ENCODE results near the gene KLHL29.

Gene KLHL29

DNA sequence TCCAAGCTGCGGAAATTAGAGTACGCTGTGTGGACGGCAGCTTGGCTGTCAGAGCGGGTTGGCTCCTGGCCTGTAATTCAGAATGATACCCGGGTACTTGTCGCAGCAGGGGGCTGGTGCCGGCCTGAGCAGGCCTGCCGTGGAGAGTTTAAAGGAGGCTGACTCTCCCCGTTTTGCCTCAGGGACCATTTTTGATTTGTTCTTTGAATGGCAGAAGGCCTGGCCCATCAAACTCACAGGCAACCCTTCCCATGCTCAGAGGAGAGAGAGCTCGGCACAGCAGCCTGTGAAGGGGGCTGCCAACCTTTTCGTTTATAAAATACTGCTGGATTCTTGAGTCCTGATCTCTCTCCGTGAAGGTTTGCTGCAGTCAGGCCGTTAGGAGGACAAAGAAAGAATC lies 151.3 kb downstream of the KLHL29 start:
- peaks cover 24% of the 10 kb centered on the region for H3K4me1 ChIP-seq (ENCODE audit: insufficient read depth, low read length, poor library complexity, severe bottlenecking)
- H3K4me2 ChIP-seq (ENCODE audit: low read depth, low read length, poor library complexity, severe bottlenecking) = no peak overlapping the region
- no peak overlapping the region for H3K4me3 ChIP-seq (ENCODE audit: low read length, poor library complexity, severe bottlenecking)
- H3K9me2 ChIP-seq (replicated peaks; ENCODE audit: low read depth, low read length) = no peaks in the 10 kb centered on the region
- H3K79me2 ChIP-seq (ENCODE audit: insufficient read depth, low read length) = no peaks in the 10 kb centered on the region
- H3K9me3 ChIP-seq (ENCODE audit: insufficient read depth, low read depth, low read length) = no peaks in the 10 kb centered on the region
- H3F3A ChIP-seq (ENCODE audit: low read depth) = no peaks in the 10 kb centered on the region
- H2AFZ ChIP-seq (ENCODE audit: low read length) = no peak overlapping the region
- no peaks in the 10 kb centered on the region for H4K20me1 ChIP-seq (ENCODE audit: insufficient read depth, low read length, poor library complexity, severe bottlenecking)
- TF ChIP-seq EZH2phosphoT487 (IDR thresholded peaks at IDR 0.05; ENCODE audit: borderline replicate concordance) = no peak
- TF ChIP-seq, protein P1, sequence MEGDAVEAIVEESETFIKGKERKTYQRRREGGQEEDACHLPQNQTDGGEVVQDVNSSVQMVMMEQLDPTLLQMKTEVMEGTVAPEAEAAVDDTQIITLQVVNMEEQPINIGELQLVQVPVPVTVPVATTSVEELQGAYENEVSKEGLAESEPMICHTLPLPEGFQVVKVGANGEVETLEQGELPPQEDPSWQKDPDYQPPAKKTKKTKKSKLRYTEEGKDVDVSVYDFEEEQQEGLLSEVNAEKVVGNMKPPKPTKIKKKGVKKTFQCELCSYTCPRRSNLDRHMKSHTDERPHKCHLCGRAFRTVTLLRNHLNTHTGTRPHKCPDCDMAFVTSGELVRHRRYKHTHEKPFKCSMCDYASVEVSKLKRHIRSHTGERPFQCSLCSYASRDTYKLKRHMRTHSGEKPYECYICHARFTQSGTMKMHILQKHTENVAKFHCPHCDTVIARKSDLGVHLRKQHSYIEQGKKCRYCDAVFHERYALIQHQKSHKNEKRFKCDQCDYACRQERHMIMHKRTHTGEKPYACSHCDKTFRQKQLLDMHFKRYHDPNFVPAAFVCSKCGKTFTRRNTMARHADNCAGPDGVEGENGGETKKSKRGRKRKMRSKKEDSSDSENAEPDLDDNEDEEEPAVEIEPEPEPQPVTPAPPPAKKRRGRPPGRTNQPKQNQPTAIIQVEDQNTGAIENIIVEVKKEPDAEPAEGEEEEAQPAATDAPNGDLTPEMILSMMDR (conservative IDR thresholded peaks at IDR 0.05; ENCODE audit: low read length) = no peak
- no peaks in the 10 kb centered on the region for H3K27me3 ChIP-seq (ENCODE audit: insufficient read depth, low read length, poor library complexity, severe bottlenecking)
- H3K9ac ChIP-seq (ENCODE audit: low read depth, low read length, poor library complexity, severe bottlenecking) = no peak overlapping the region
- no peaks in the 10 kb centered on the region for H3K36me3 ChIP-seq (ENCODE audit: insufficient read depth, low read length)

GRCh38 chr2:23537991-23538390 lies 153.0 kb downstream of the KLHL29 start:
- Histone ChIP-seq H3K4me1 (ENCODE audit: insufficient read depth, low read length, poor library complexity, severe bottlenecking) (peaks cover 11% of the 10 kb centered on the region), H3K79me2 (ENCODE audit: insufficient read depth, low read length) (no peaks in the 10 kb centered on the region), H3K9me3 (ENCODE audit: insufficient read depth, low read depth, low read length) (no peaks in the 10 kb centered on the region), H3K9me2 (replicated peaks; ENCODE audit: low read depth, low read length) (no peaks in the 10 kb centered on the region), H3F3A (ENCODE audit: low read depth) (no peaks in the 10 kb centered on the region), H4K20me1 (ENCODE audit: insufficient read depth, low read length, poor library complexity, severe bottlenecking) (no peaks in the 10 kb centered on the region), H3K9ac (ENCODE audit: low read depth, low read length, poor library complexity, severe bottlenecking) (no peak overlapping the region), H3K27me3 (ENCODE audit: insufficient read depth, low read length, poor library complexity, severe bottlenecking) (no peaks in the 10 kb centered on the region), H3K36me3 (ENCODE audit: insufficient read depth, low read length) (no peaks in the 10 kb centered on the region), H3K4me2 (ENCODE audit: low read depth, low read length, poor library complexity, severe bottlenecking) (no peak overlapping the region), H3K4me3 (ENCODE audit: low read length, poor library complexity, severe bottlenecking) (no peak overlapping the region), H2AFZ (ENCODE audit: low read length) (no peak overlapping the region)
- no peak for TF ChIP-seq EZH2phosphoT487 (IDR thresholded peaks at IDR 0.05; ENCODE audit: borderline replicate concordance)
- TF ChIP-seq, protein P1 (conservative IDR thresholded peaks at IDR 0.05; ENCODE audit: low read length) = no peak

DNA sequence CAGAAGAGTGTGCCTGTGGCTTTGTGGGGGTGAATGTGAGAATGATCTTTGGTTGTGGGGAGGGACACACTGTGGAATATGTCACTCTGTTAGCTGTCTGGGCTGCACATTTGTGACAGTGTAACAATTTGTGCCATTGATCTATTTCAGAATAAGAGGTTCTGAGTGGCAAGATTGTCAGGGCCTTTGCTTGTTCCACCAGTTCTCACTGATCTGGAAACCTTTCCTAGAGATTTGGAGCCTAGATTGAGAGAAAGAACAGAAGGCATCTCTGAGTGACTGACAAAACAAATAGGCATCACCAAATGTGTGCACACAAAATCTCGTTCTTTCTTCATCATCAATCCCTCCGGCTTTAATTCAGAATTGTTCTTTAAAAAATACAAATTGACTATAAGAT lies 153.6 kb downstream of the KLHL29 start:
- Histone ChIP-seq H3F3A (ENCODE audit: low read depth) (no peaks in the 10 kb centered on the region), H3K4me3 (ENCODE audit: low read length, poor library complexity, severe bottlenecking) (no peak overlapping the region), H3K36me3 (ENCODE audit: insufficient read depth, low read length) (no peaks in the 10 kb centered on the region), H2AFZ (ENCODE audit: low read length) (no peak overlapping the region), H3K79me2 (ENCODE audit: insufficient read depth, low read length) (no peaks in the 10 kb centered on the region), H3K4me1 (ENCODE audit: insufficient read depth, low read length, poor library complexity, severe bottlenecking) (peaks cover 8% of the 10 kb centered on the region), H3K9me3 (ENCODE audit: insufficient read depth, low read depth, low read length) (no peaks in the 10 kb centered on the region), H3K27me3 (ENCODE audit: insufficient read depth, low read length, poor library complexity, severe bottlenecking) (no peaks in the 10 kb centered on the region), H3K9ac (ENCODE audit: low read depth, low read length, poor library complexity, severe bottlenecking) (no peak overlapping the region), H3K4me2 (ENCODE audit: low read depth, low read length, poor library complexity, severe bottlenecking) (no peak overlapping the region), H4K20me1 (ENCODE audit: insufficient read depth, low read length, poor library complexity, severe bottlenecking) (no peaks in the 10 kb centered on the region), H3K9me2 (replicated peaks; ENCODE audit: low read depth, low read length) (no peaks in the 10 kb centered on the region)
- TF ChIP-seq EZH2phosphoT487 (IDR thresholded peaks at IDR 0.05; ENCODE audit: borderline replicate concordance) = no peak
- TF ChIP-seq, protein P1 (conservative IDR thresholded peaks at IDR 0.05; ENCODE audit: low read length) = no peak

Measured in Loucy (cell line).